ENCODE measurements around the gene NUP98. TPM values are rescaled to one million over a fixed set of nuclear protein-coding genes. Genes with fewer than 3 reads are reported as not detected.

NUP98 gene
- total and polyA plus RNA-seq, 10 of the 15 experiments (the other 5 are each of a cell fraction or from before 2014, with no cell fraction given): 21.7 to 108 (median 78.9) TPM

GRCh38 chr11:3802011-3802790 is 4.8 kb upstream of the NUP98 start:
- no peak for ATAC-seq
- ChIA-PET SMC1A (ENCODE audit: uncharacterized antibody, unreplicated experiment) (no interaction called here), CTCF (no interaction called here), POLR2A (no interaction called here), RAD21 (ENCODE audit: unreplicated experiment) (no interaction called here)
- Histone ChIP-seq H3K27me3 (replicated peaks in 1 of 2; ENCODE audit: control insufficient read depth in 2 of 2, insufficient read depth in 2 of 2, low read length in 1 of 2) (no peaks in the 10 kb centered on the region), H3K9me3 (replicated peaks; ENCODE audit: control insufficient read depth, insufficient read depth, low read length) (no peaks in the 10 kb centered on the region), H3K4me2 (ENCODE audit: control insufficient read depth, insufficient read depth) (no peak overlapping the region), H3K9ac (ENCODE audit: control insufficient read depth, insufficient read depth, low read length) (no peak overlapping the region), H3K36me3 (ENCODE audit: control insufficient read depth in 2 of 2, insufficient read depth in 2 of 2, low read length in 1 of 2) (no peaks in the 10 kb centered on the region), H3K4me3 (no peak overlapping the region), H3K79me2 (ENCODE audit: control insufficient read depth, insufficient read depth, low read length) (peaks cover 8% of the 10 kb centered on the region), H3K4me1 (ENCODE audit: control insufficient read depth, insufficient read depth, low read length) (no peaks in the 10 kb centered on the region; the same call in 1 of the 2 replicates), H2AFZ (ENCODE audit: control insufficient read depth, low read depth, low read length) (no peak overlapping the region), H4K20me1 (ENCODE audit: control insufficient read depth, insufficient read depth) (no peaks in the 10 kb centered on the region), H3K27ac (ENCODE audit: control insufficient read depth, insufficient read depth) (no peak overlapping the region)
- in situ Hi-C loops (cut with MboI) (no loop called here), intact Hi-C loops (cut with micrococcal nuclease; ENCODE audit: unreplicated experiment) (no loop called here)
- BruUV-seq (replicated peaks): no TSS peak
- WGBS (ENCODE audit: insufficient coverage, insufficient replicate concordance, low lambda C conversion rate, missing lambda C conversion rate): 82% methylated on average over 4 of the region's 4 CpGs
- TF ChIP-seq FOXM1 (IDR thresholded peaks at IDR 0.05; ENCODE audit: low read depth, low read length) (no peak), SMC3 (IDR thresholded peaks at IDR 0.05; ENCODE audit: borderline replicate concordance, low read length) (no peak), JUND (IDR thresholded peaks at IDR 0.05; ENCODE audit: low read depth, low read length) (no peak)
- FAIRE-seq: no peak
- DNase-seq (ENCODE audit: low read depth, low spot score): no peak

GRCh38 chr11:3799873-3800272 is 2.5 kb upstream of the NUP98 start:
- intact Hi-C loops (cut with micrococcal nuclease; ENCODE audit: unreplicated experiment): no loop called here
- POLR2A ChIA-PET: interaction anchor here (2.2 kb wide), 1 partner anchor 36 kb away, joined by 6 read pairs; no protein-coding TSS in a partner anchor
- CTCF ChIA-PET: interaction anchor here (0.5 to 0.7 kb wide), 2 partner anchors 9 to 116 kb away, joined by 3 to 4 read pairs; no protein-coding TSS in a partner anchor
- no peak for TF ChIP-seq USF1 (IDR thresholded peaks at IDR 0.05; ENCODE audit: borderline replicate concordance, extremely low read length, insufficient read depth, low read depth, low read length)
- no peak for TF ChIP-seq EED (IDR thresholded peaks at IDR 0.05; ENCODE audit: low read depth)
- TF ChIP-seq CTCF (IDR thresholded peaks at IDR 0.05 in 2 of 3, conservative IDR thresholded peaks at IDR 0.05 in 1 of 3; ENCODE audit: control insufficient read depth in 2 of 3, extremely low read depth in 1 of 3, insufficient read depth in 1 of 3, low read depth in 3 of 3, low read length in 3 of 3): no peak
- TF ChIP-seq RFX5 (IDR thresholded peaks at IDR 0.05; ENCODE audit: low read depth, low read length): no peak
- TF ChIP-seq IRF3 (IDR thresholded peaks at IDR 0.05): no peak
- no peak for TF ChIP-seq SMC3 (IDR thresholded peaks at IDR 0.05; ENCODE audit: borderline replicate concordance, low read length)
- TF ChIP-seq RELB (IDR thresholded peaks at IDR 0.05; ENCODE audit: low read depth): no peak
- no peak for TF ChIP-seq POLR2A (IDR thresholded peaks at IDR 0.05; ENCODE audit: low read depth, low read length)
- no peak for TF ChIP-seq HDAC6 (IDR thresholded peaks at IDR 0.05; ENCODE audit: unreplicated experiment)

More at GRCh38 chr11:3799873-3800272, 2.5 kb upstream of the NUP98 start:
- H3K36me3 ChIP-seq (ENCODE audit: control insufficient read depth in 2 of 2, insufficient read depth in 2 of 2, low read length in 1 of 2): no peaks in the 10 kb centered on the region
- in situ Hi-C loops (cut with MboI): no loop called here
- no peak overlapping the region for H3K4me3 ChIP-seq
- H4K20me1 ChIP-seq (ENCODE audit: control insufficient read depth, insufficient read depth): no peaks in the 10 kb centered on the region
- peaks cover 7% of the 10 kb centered on the region; the same call in 1 of the 2 replicates for H3K4me1 ChIP-seq (ENCODE audit: control insufficient read depth, insufficient read depth, low read length)
- ChIA-PET RAD21 (ENCODE audit: unreplicated experiment) (no interaction called here), SMC1A (ENCODE audit: uncharacterized antibody, unreplicated experiment) (no interaction called here)
- H3K79me2 ChIP-seq (ENCODE audit: control insufficient read depth, insufficient read depth, low read length): peaks cover 31% of the 10 kb centered on the region
- H3K27me3 ChIP-seq (replicated peaks in 1 of 2; ENCODE audit: control insufficient read depth in 2 of 2, insufficient read depth in 2 of 2, low read length in 1 of 2): no peaks in the 10 kb centered on the region
- no peak overlapping the region for H3K27ac ChIP-seq (ENCODE audit: control insufficient read depth, insufficient read depth)
- H2AFZ ChIP-seq (ENCODE audit: control insufficient read depth, low read depth, low read length): no peak overlapping the region
- BruUV-seq (replicated peaks): no TSS peak
- WGBS (ENCODE audit: insufficient coverage, insufficient replicate concordance, low lambda C conversion rate, missing lambda C conversion rate): 71% methylated on average over 5 of the region's 5 CpGs
- no peaks in the 10 kb centered on the region for H3K9me3 ChIP-seq (replicated peaks; ENCODE audit: control insufficient read depth, insufficient read depth, low read length)
- FAIRE-seq (no peak), ATAC-seq (no peak), DNase-seq (ENCODE audit: low read depth, low spot score) (no peak)
- no peak overlapping the region for H3K9ac ChIP-seq (ENCODE audit: control insufficient read depth, insufficient read depth, low read length)
- no peak overlapping the region for H3K4me2 ChIP-seq (ENCODE audit: control insufficient read depth, insufficient read depth)

Measured in GM12878 (cell line).